Thoracic aorta (tissue), 2 donors: Measurements from ENCODE around the gene GRM8. TPM values are rescaled to one million over a fixed set of nuclear protein-coding genes. Genes with fewer than 3 reads are reported as not detected.

Source experiments
- ATAC-seq: fragments of 150-250 bp; one replicate; pipeline ENCODE4 v1.8.0; 2017; ENCODE audit warnings: low read depth; ENCODE audit not compliant: insufficient number of reproducible peaks, low FRiP score
- DNase-seq: peaks from one replicate; pipeline ENCODE4 v3.0.0-alpha.2; 2020; ENCODE audit warnings: low spot score
- H3K27ac ChIP-seq, 2 donors: fragments of 200-600 bp; sonication (generic); 1 replicate in 1 of 2; 2 replicates in 1 of 2; pipeline ENCODE4 v1.5.1; 2016; ENCODE audit warnings: mild to moderate bottlenecking in 2 of 2, moderate library complexity in 2 of 2
- H3K27me3 ChIP-seq: fragments of 200-600 bp; sonication (generic); replicated peaks from 2 replicates; pipeline ENCODE4 v1.6.0; 2016; ENCODE audit warnings: mild to moderate bottlenecking; ENCODE audit not compliant: insufficient read depth
- H3K36me3 ChIP-seq: fragments of 200-600 bp; sonication (generic); one replicate; pipeline ENCODE4 v1.5.1; 2016
- H3K4me1 ChIP-seq, 2 donors: fragments of 200-600 bp; sonication (generic); 1 replicate in 1 of 2; 2 replicates in 1 of 2; pipeline versions ENCODE4 v1.5.1 to v1.6.0; 2016; ENCODE audit warnings: low read depth in 2 of 2, mild to moderate bottlenecking in 1 of 2; ENCODE audit not compliant: control insufficient read depth in 1 of 2
- H3K4me3 ChIP-seq: fragments of 200-600 bp; sonication (generic); 2 replicates; pipeline ENCODE4 v1.5.1; 2016; ENCODE audit warnings: mild to moderate bottlenecking
- H3K9me3 ChIP-seq: fragments of 200-600 bp; sonication (generic); 2 replicates; pipeline ENCODE4 v1.5.1; 2016
- total RNA-seq, 2 donors: library from RNA; depleted of rRNA; stranded (reverse); fragments of >200 nt; gene quantifications; one replicate each; pipeline versions ENCODE4 v1.1.0 to v1.2.3, GENCODE V29; 2016
- TF ChIP-seq, protein P1 (sequence below): fragments of 200-600 bp; sonication (generic); IDR thresholded peaks from one replicate; pipeline ENCODE4 v1.5.1; 2019; ENCODE audit warnings: antibody characterized with exemption

GRM8 gene
- total RNA-seq, 2 donors from 2014 or later, result not detected

DNA sequence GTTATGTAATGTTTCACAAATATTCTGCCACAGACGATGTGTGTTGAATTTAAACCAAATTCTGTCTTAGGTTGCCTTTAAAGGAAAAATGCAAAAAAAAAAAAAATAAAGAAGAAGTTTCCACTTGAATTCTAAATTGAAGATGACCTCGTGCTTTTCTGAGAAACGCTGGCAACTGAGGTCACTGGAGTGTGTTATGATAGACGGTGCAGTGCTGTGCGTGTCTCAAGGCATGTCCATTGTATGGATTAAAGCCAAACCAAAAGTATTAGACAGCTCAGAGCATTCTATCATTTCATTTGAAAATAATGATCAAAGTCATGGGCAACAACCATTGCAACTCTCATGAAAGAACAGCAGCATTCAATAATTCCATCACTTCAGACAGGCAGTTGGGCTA is 483.9 kb downstream of the GRM8 start:
- H3K27ac ChIP-seq, result no peak overlapping the region
- TF ChIP-seq, protein P1, sequence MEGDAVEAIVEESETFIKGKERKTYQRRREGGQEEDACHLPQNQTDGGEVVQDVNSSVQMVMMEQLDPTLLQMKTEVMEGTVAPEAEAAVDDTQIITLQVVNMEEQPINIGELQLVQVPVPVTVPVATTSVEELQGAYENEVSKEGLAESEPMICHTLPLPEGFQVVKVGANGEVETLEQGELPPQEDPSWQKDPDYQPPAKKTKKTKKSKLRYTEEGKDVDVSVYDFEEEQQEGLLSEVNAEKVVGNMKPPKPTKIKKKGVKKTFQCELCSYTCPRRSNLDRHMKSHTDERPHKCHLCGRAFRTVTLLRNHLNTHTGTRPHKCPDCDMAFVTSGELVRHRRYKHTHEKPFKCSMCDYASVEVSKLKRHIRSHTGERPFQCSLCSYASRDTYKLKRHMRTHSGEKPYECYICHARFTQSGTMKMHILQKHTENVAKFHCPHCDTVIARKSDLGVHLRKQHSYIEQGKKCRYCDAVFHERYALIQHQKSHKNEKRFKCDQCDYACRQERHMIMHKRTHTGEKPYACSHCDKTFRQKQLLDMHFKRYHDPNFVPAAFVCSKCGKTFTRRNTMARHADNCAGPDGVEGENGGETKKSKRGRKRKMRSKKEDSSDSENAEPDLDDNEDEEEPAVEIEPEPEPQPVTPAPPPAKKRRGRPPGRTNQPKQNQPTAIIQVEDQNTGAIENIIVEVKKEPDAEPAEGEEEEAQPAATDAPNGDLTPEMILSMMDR, result no peak
- no peaks in the 10 kb centered on the region for H3K36me3 ChIP-seq
- ATAC-seq, result no peak
- no peaks in the 10 kb centered on the region for H3K9me3 ChIP-seq
- no peak for DNase-seq
- no peaks in the 10 kb centered on the region for H3K27me3 ChIP-seq
- no peaks in the 10 kb centered on the region for H3K4me1 ChIP-seq
- no peak overlapping the region for H3K4me3 ChIP-seq

DNA sequence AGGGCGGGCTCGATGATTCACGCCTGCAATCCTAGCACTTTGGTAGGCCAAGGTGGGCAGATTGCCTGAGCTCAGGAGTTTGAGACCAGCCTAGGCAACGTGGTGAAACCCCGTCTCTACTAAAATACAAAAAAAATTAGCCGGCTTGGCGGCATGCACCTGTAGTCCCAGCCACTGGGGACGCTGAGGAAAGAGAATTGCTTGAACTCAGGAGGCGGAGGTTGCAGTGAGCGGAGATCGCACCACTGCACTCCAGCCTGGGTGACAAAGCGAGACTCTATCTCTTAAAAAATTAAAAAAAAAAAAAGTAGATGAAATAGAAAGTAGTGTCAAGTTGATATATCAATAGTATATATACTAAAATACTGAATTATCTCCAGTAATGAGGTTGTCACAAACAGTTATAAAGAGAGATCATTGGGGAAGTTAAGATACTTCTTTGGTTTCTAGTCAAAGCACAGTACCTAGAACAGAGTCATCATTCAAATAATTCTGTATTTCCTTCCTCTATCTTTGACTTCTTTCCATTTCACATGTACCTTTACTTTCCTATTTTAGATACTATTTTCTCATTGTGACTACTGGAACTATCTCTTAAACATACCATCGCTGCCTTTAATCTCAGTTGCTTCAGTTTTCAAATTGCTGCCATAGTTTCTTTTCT is 491.7 kb downstream of the GRM8 start:
- Histone ChIP-seq H3K27me3 (no peaks in the 10 kb centered on the region), H3K27ac (no peak overlapping the region), H3K4me3 (no peak overlapping the region), H3K36me3 (no peaks in the 10 kb centered on the region), H3K9me3 (no peaks in the 10 kb centered on the region), H3K4me1 (no peaks in the 10 kb centered on the region)
- DNase-seq (no peak), ATAC-seq (no peak)
- TF ChIP-seq, protein P1, result no peak

DNA sequence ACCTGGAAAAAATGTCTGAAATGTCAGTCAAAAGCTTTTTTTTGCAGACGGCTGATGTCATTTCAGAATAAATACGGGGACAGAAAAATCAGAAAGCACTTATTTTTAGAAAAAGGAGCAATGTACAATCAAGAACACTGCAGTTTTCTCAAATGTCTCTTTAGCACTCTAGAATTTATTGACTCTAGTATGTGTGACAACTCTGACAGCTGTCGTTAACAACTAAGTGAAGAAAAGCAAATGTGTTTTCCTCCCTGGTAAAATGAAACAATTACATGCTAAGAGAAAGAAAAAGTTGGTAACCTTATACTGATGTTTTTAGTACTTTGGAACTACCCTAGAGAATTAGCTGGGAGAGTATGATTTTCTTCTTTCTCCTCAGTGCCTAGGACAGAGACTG is 497.4 kb downstream of the GRM8 start:
- H3K27ac ChIP-seq, result no peak overlapping the region
- no peaks in the 10 kb centered on the region for H3K9me3 ChIP-seq
- DNase-seq, result no peak
- H3K4me1 ChIP-seq, result no peaks in the 10 kb centered on the region
- no peaks in the 10 kb centered on the region for H3K27me3 ChIP-seq
- no peak overlapping the region for H3K4me3 ChIP-seq
- no peaks in the 10 kb centered on the region for H3K36me3 ChIP-seq
- TF ChIP-seq, protein P1, result no peak
- ATAC-seq, result no peak

DNA sequence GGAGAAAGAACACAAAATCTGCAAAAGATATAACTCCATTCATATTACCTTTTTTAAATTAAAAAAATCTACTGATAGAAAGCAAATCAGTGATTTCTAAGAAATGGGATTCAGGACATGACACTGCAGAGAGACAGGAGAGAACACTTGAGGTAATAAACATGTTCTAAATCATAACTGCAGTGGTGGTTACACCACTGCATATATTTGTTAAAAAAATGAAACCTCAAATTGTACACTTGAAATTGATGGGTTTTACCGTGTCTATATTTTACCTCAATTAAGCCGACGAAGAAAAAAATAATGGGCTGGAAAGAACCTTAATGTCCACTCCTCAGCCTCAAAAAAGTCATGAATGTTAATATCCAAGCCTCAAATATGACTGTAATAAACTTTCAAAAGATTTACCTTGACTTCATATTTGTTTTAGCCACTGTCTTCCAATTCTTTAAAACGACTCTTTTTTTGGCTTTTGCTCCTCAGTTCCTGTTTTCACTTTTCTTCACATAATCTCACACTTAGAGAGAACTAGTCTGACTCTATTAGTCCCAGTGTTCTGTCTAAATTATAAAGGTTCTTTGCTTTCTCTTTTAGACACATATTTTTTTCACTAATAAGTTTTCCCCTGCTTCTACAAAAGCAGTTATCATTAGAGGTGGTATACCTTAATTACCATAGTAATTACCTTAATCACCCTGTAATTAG is 502.4 kb downstream of the GRM8 start:
- Histone ChIP-seq H3K36me3 (no peaks in the 10 kb centered on the region), H3K27me3 (no peaks in the 10 kb centered on the region), H3K4me1 (no peaks in the 10 kb centered on the region), H3K9me3 (no peaks in the 10 kb centered on the region), H3K4me3 (no peak overlapping the region), H3K27ac (no peak overlapping the region)
- TF ChIP-seq, protein P1, result no peak
- ATAC-seq (no peak), DNase-seq (no peak)

DNA sequence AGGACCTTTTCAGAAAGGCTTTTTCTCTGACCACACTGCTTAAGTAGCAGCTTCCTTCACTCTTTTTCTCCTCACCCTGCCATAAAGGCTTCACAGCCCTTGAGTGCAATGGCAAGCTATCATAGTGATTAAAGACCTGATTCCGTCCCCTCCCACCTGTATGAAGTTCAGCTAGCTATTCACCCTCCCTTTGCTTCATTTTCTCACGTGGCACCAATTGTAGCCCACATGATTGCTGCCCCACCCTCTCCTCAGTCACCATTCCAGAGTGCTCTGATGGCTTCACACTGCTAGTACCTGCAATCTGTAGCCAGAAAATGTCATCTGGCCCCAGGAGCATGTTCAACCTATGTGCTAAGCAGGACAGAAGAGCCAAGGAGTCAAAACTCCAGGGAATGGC is 523.8 kb downstream of the GRM8 start:
- Histone ChIP-seq H3K27ac (no peak overlapping the region), H3K4me3 (no peak overlapping the region), H3K36me3 (no peaks in the 10 kb centered on the region), H3K4me1 (no peaks in the 10 kb centered on the region), H3K27me3 (no peaks in the 10 kb centered on the region), H3K9me3 (no peaks in the 10 kb centered on the region)
- ATAC-seq, result no peak
- TF ChIP-seq, protein P1, result no peak
- no peak for DNase-seq
